HepG2 (cell line): ENCODE measurements around the gene SLC15A3. TPM values are rescaled to one million over a fixed set of nuclear protein-coding genes. Genes with fewer than 3 reads are reported as not detected.

Source experiments
- DPF2 ChIP-seq: sonication (generic); formaldehyde crosslinking; IDR thresholded peaks from 2 replicates; pipeline ENCODE4 v1.4.0; 2020; ENCODE audit warnings: mild to moderate bottlenecking, low read depth, missing genetic modification reagents, borderline replicate concordance
- GATAD2A ChIP-seq: IDR thresholded peaks from 2 replicates; pipeline ENCODE4 v1.6.1; 2016
- HNRNPH1 ChIP-seq: fragments of 200-400 bp; formaldehyde crosslinking; optimal IDR thresholded peaks from 2 replicates; pipeline ENCODE3; 2017; ENCODE audit warnings: mild to moderate bottlenecking, low read depth, low read length
- KDM5B ChIP-seq: sonication (generic); formaldehyde crosslinking; IDR thresholded peaks from 2 replicates; pipeline ENCODE4 v1.4.0; 2020; ENCODE audit warnings: missing genetic modification reagents, mild to moderate bottlenecking, borderline replicate concordance
- MAF1 ChIP-seq: sonication (generic); formaldehyde crosslinking; IDR thresholded peaks from 2 replicates; pipeline ENCODE4 v1.5.0; 2020; ENCODE audit warnings: missing genetic modification reagents, borderline replicate concordance
- MED8 ChIP-seq: sonication (generic); formaldehyde crosslinking; IDR thresholded peaks from 2 replicates; pipeline ENCODE4 v1.8.1; 2023; ENCODE audit warnings: mild to moderate bottlenecking, missing genetic modification reagents; ENCODE audit not compliant: insufficient replicate concordance
- MXD3 ChIP-seq: IDR thresholded peaks from 2 replicates; pipeline ENCODE4 v1.6.1; 2016; ENCODE audit warnings: mild to moderate bottlenecking, missing biosample characterization, missing genetic modification reagents
- NCOA5 ChIP-seq: sonication (generic); formaldehyde crosslinking; IDR thresholded peaks from 2 replicates; pipeline ENCODE4 v1.4.0; 2020; ENCODE audit warnings: missing genetic modification reagents
- NFE2 ChIP-seq: sonication (generic); formaldehyde crosslinking; IDR thresholded peaks from 2 replicates; pipeline ENCODE4 v1.4.0; 2020; ENCODE audit warnings: missing genetic modification reagents
- PAWR ChIP-seq: sonication (generic); formaldehyde crosslinking; IDR thresholded peaks from 2 replicates; pipeline ENCODE4 v1.4.0; 2020; ENCODE audit warnings: missing genetic modification reagents, mild to moderate bottlenecking, borderline replicate concordance
- RARA ChIP-seq: IDR thresholded peaks from 2 replicates; pipeline ENCODE4 v1.6.1; 2016; ENCODE audit warnings: missing genetic modification reagents, missing compliant biosample characterization
- RBFOX2 ChIP-seq: fragments of 200-400 bp; formaldehyde crosslinking; IDR thresholded peaks from 2 replicates; pipeline ENCODE4 v1.6.1; 2017; ENCODE audit warnings: low read depth, mild to moderate bottlenecking, low read length
- SPEN ChIP-seq: sonication (generic); formaldehyde crosslinking; IDR thresholded peaks from 2 replicates; pipeline ENCODE4 v1.5.1; 2020; ENCODE audit warnings: low read depth, mild to moderate bottlenecking, missing genetic modification reagents
- TBX3 ChIP-seq: fragments of 450-650 bp; IDR thresholded peaks from 2 replicates; pipeline ENCODE4 v1.6.1; 2017; ENCODE audit warnings: antibody characterized with exemption, mild to moderate bottlenecking, inconsistent platforms, borderline replicate concordance
- TIGD3 ChIP-seq: sonication (generic); formaldehyde crosslinking; IDR thresholded peaks from 2 replicates; pipeline ENCODE4 v1.5.1; 2020; ENCODE audit warnings: mild to moderate bottlenecking, missing genetic modification reagents, borderline replicate concordance
- ZBED4 ChIP-seq: sonication (generic); formaldehyde crosslinking; IDR thresholded peaks from 2 replicates; pipeline ENCODE4 v1.4.0; 2020; ENCODE audit warnings: missing genetic modification reagents, borderline replicate concordance
- ZBTB43 ChIP-seq: sonication (generic); formaldehyde crosslinking; conservative IDR thresholded peaks from 2 replicates; pipeline ENCODE4 v1.4.0; 2020; ENCODE audit warnings: missing genetic modification reagents
- ZNF160 ChIP-seq: sonication (generic); formaldehyde crosslinking; IDR thresholded peaks from 2 replicates; pipeline ENCODE4 v1.8.0; 2022; ENCODE audit warnings: mild to moderate bottlenecking, inconsistent platforms, missing genetic modification reagents
- ZNF260 ChIP-seq: sonication (generic); formaldehyde crosslinking; IDR thresholded peaks from 2 replicates; pipeline ENCODE4 v1.4.0; 2020; ENCODE audit warnings: missing genetic modification reagents, low read depth, mild to moderate bottlenecking, borderline replicate concordance
- ZNF317 ChIP-seq: sonication (generic); formaldehyde crosslinking; IDR thresholded peaks from 2 replicates; pipeline ENCODE4 v1.5.0; 2020; ENCODE audit warnings: mild to moderate bottlenecking, missing genetic modification reagents
- ZNF672 ChIP-seq: sonication (generic); formaldehyde crosslinking; IDR thresholded peaks from 2 replicates; pipeline ENCODE4 v1.8.1; 2022; ENCODE audit warnings: missing genetic modification reagents
- ZNF775 ChIP-seq: sonication (generic); formaldehyde crosslinking; IDR thresholded peaks from 2 replicates; pipeline ENCODE4 v1.4.0; 2020; ENCODE audit warnings: missing genetic modification reagents, mild to moderate bottlenecking, moderate library complexity, borderline replicate concordance
- ZSCAN20 ChIP-seq: sonication (generic); formaldehyde crosslinking; IDR thresholded peaks from 2 replicates; pipeline ENCODE4 v1.4.0; 2020; ENCODE audit warnings: missing genetic modification reagents, mild to moderate bottlenecking, borderline replicate concordance
- polyA plus RNA-seq, 8 experiments: library from polyadenylated mRNA; depleted of rRNA in 3 of 8; stranded (reverse) in 7 of 8; unstranded in 1 of 8; fragments of >200 nt; fragmentation: Illumina TruSeq in 4 of 8; extraction: Trizol in 4 of 8; gene quantifications; 2 replicates each; pipeline versions ENCODE4 v1.2.1 to v1.2.3, GENCODE V29; 2011 to 2016; ENCODE audit warnings: low read depth in 4 of 8, missing spikeins in 1 of 8, mixed read lengths in 1 of 8; ENCODE audit not compliant: insufficient read depth in 1 of 8
- total RNA-seq, 5 experiments: library from RNA; depleted of rRNA; stranded (reverse); fragments of >200 nt; fragmentation: Illumina TruSeq; extraction: Trizol; gene quantifications; 2 replicates each; pipeline ENCODE4 v1.2.3, GENCODE V29; 2016; ENCODE audit warnings: low read depth in 1 of 5

SLC15A3 gene
- total and polyA plus RNA-seq, 2 of the 13 experiments (the other 11 are each of a cell fraction or from before 2014, with no cell fraction given): 0.45 to 0.77 TPM

- no peak for TF ChIP-seq PAWR
- TF ChIP-seq SPEN (CRISPR knock-in tag): no peak; the same call in 1 of the 2 replicates
- TF ChIP-seq RBFOX2: peak; percentile 51; the same call in 1 of the 2 replicates
- TF ChIP-seq ZNF160 (CRISPR knock-in tag): no peak
- TF ChIP-seq NCOA5: no peak
- TF ChIP-seq ZSCAN20 (CRISPR knock-in tag): 0 out of 2 replicates have a peak, but pooled peaks have one; percentile 30
- TF ChIP-seq MXD3 (CRISPR knock-in tag): 0 out of 2 replicates have a peak, but pooled peaks have one; percentile 22
- no peak for TF ChIP-seq ZNF260
- TF ChIP-seq TBX3: no peak
- no peak for TF ChIP-seq NFE2
- no peak for TF ChIP-seq ZNF775 (CRISPR knock-in tag)
- no peak for TF ChIP-seq DPF2 (CRISPR knock-in tag)
- no peak for TF ChIP-seq ZNF317 (CRISPR knock-in tag)
- TF ChIP-seq TIGD3: no peak
- TF ChIP-seq ZBTB43 (CRISPR knock-in tag): no peak
- no peak for TF ChIP-seq GATAD2A
- TF ChIP-seq ZBED4 (CRISPR knock-in tag): no peak
- 0 out of 2 replicates have a peak, but pooled peaks have one; percentile 4 for TF ChIP-seq RARA (CRISPR knock-in tag)
- no peak for TF ChIP-seq HNRNPH1
- TF ChIP-seq ZNF672 (CRISPR knock-in tag): no peak
- peak; percentile 51; the same call in 1 of the 2 replicates for TF ChIP-seq KDM5B (CRISPR knock-in tag)
- no peak for TF ChIP-seq MAF1 (CRISPR knock-in tag)
- TF ChIP-seq MED8 (CRISPR knock-in tag): no peak
Observed at GRCh38 chr11:60913793-60914632, 38.0 kb downstream of the SLC15A3 start, which contains the start of gene TMEM109 (continued).
